SIG-M5 treated with dmso at 0.1 percent for 504 hours (cell line): ENCODE measurements around the gene PML.

ENCODE experiments used
- DNase-seq: peaks from one replicate; lab custom pipeline; 2025; ENCODE audit not compliant: unreplicated experiment; lab: John Stamatoyannopoulos, UW

Gene PML

GRCh38 chr15:73994413-73994883 lies at the start of gene PML:
Gene PML (plus strand): TSS chr15:73994716. CDS start chr15:73994813, 97 bp downstream.
- peak; percentile 98 for DNase-seq

- DNase-seq: no peak
These were observed 49.4 kb upstream of the PML start for GRCh38 chr15:73945130-73945508.

- no peak for DNase-seq
These were observed 48.3 kb upstream of the PML start for GRCh38 chr15:73946046-73946721.

- DNase-seq: no peak
These were observed 47.6 kb upstream of the PML start for GRCh38 chr15:73946795-73947370.

GRCh38 chr15:73947651-73948050 lies 46.9 kb upstream of the PML start:
- DNase-seq: no peak

GRCh38 chr15:73948396-73948795 lies 46.1 kb upstream of the PML start:
- no peak for DNase-seq

GRCh38 chr15:73948982-73949381 lies 45.5 kb upstream of the PML start:
- DNase-seq: no peak

- DNase-seq: no peak
These were observed 45.0 kb upstream of the PML start for GRCh38 chr15:73949496-73949895.

- DNase-seq: no peak
These were observed 44.1 kb upstream of the PML start for GRCh38 chr15:73950479-73950830.

- peak; percentile 67 for DNase-seq
These were observed 43.5 kb upstream of the PML start for GRCh38 chr15:73950831-73951561.

- DNase-seq: no peak
These were observed 42.9 kb upstream of the PML start for GRCh38 chr15:73951601-73952000.

- no peak for DNase-seq
These were observed 42.2 kb upstream of the PML start for GRCh38 chr15:73952171-73952912.

- no peak for DNase-seq
These were observed 41.4 kb upstream of the PML start for GRCh38 chr15:73952913-73953750.

- DNase-seq: no peak
These were observed 40.0 kb upstream of the PML start for GRCh38 chr15:73954188-73955145.

- DNase-seq: no peak
These were observed 39.2 kb upstream of the PML start for GRCh38 chr15:73955326-73955725.

GRCh38 chr15:73955861-73956742 lies 38.4 kb upstream of the PML start:
- DNase-seq: no peak

- DNase-seq: no peak
These were observed 37.8 kb upstream of the PML start for GRCh38 chr15:73956743-73957135.

- DNase-seq: no peak
These were observed 37.2 kb upstream of the PML start for GRCh38 chr15:73957276-73957675.

GRCh38 chr15:73957785-73958184 lies 36.7 kb upstream of the PML start:
- no peak for DNase-seq
